ENCODE results near the gene SSX2IP. TPM values are rescaled to one million over a fixed set of nuclear protein-coding genes. Genes with fewer than 3 reads are reported as not detected.
"Not testable (repeated sequence)": the region's sequence is repeated elsewhere in the genome, so short reads cannot be mapped to it uniquely, and the experiment has no call there.

SSX2IP gene
- total RNA-seq, result 8.3 and 12.3 TPM in 2 replicates

DNA sequence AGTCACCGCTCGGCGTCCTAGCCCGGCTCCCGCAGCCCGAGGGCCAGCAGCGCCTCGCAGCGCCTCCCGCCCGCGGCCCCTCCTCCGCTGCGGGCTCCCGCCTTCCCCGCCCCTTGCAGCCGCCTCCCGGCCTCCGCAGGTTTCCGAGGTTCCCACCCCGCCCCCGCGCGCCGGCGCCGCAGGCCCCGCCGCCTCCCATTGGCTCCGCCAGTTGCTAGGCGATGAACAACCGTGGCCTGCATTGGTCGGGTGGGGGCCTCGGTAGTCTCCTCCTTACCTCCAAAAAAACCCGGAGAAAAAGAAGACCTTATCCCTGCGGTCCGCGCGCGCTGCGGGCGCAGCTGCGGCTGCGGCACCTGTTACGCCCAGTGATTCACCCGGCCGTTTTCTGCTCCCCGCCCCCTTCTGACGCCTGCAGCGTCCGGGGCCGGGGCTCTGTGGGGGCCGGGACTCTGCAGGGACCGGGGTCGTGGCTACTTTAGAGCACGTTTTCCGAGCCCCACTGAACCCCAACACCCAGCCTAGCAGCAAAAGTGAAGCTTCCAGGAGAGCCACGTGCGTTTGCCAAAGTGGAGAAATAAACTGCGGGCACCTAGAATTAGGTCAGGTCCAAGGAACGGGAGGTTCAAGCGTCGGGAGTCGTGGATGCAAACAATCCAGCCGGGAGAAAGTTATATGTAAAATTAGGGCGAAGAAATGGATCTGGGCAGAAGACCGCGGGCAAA, at the start of gene SSX2IP:
Gene SSX2IP (minus strand): TSS at position 65 of the 725 bp plus-strand sequence. CDS start 19,242 bp downstream, outside the sequence.
- DNase-seq (ENCODE audit: low read depth, low spot score), result peak; percentile 81

GRCh38 chr1:84738237-84738636, 48.0 kb upstream of the SSX2IP start:
- DNase-seq (ENCODE audit: low read depth, low spot score), result no peak

GRCh38 chr1:84737590-84737989, 47.3 kb upstream of the SSX2IP start:
- no peak for DNase-seq (ENCODE audit: low read depth, low spot score)

DNA sequence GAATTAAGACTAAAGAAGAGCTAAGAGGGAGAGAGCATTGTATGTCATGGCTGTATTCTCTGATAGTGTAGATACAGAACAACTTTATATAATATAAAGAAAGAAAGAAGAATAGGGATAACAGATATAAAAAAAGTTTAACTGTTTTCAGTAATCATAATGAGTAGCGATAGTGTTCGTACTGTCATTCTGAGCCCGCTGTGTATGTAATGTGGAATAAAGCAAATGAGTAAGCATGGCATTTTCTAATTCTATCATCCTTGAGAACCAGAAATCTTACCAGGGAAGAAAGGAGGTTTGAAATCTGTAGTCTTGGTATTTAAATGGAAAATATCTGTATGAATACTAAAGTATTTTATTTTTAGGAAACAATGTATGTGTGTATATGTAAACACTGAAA, 46.7 kb upstream of the SSX2IP start:
- DNase-seq (ENCODE audit: low read depth, low spot score), result no peak

DNA sequence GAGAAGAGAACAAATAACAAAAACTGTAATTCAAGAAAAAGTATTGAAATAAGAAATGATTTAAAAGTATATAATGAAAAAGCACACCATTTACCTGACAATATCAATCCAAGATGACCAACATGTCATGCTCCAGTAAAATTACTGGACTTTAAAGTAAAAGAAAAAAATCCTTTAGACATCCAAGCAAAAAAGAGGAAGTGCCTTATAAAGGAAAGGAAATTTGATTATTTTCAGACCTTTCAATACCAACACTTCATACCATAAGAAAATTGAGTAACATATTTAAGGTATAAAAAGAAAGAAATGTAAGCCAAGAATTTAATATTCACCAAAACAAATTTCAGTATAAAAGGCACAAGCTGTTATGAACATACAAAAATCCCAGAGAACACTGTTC, 46.2 kb upstream of the SSX2IP start:
- no peak for DNase-seq (ENCODE audit: low read depth, low spot score)

DNA sequence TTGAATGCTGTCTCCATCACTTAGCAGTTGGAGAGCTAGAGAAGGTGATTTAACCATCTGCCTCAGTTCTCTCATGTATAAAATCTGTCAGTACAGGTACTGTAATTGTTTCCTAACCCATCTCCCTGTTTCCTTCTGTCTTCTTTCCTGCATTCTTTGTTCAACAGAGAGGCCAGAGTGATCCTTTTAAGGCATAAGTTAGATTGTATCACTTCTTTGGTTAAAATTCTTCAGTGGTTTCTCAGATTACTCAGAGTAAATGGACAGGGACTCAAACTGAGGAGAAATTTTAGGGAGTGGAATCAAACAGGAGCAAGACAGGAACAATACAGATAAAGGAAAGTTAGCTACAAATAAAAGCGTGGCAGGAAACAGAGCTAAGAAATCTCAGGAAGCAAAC, 45.2 kb upstream of the SSX2IP start:
- DNase-seq (ENCODE audit: low read depth, low spot score), result no peak

- no peak for DNase-seq (ENCODE audit: low read depth, low spot score)
These were observed 42.3 kb upstream of the SSX2IP start for GRCh38 chr1:84732520-84732919.

- no peak for DNase-seq (ENCODE audit: low read depth, low spot score)
These were observed 41.3 kb upstream of the SSX2IP start for GRCh38 chr1:84731519-84731918.

- DNase-seq (ENCODE audit: low read depth, low spot score), result not testable (repeated sequence)
These were observed 37.5 kb upstream of the SSX2IP start for GRCh38 chr1:84727711-84728110.

DNA sequence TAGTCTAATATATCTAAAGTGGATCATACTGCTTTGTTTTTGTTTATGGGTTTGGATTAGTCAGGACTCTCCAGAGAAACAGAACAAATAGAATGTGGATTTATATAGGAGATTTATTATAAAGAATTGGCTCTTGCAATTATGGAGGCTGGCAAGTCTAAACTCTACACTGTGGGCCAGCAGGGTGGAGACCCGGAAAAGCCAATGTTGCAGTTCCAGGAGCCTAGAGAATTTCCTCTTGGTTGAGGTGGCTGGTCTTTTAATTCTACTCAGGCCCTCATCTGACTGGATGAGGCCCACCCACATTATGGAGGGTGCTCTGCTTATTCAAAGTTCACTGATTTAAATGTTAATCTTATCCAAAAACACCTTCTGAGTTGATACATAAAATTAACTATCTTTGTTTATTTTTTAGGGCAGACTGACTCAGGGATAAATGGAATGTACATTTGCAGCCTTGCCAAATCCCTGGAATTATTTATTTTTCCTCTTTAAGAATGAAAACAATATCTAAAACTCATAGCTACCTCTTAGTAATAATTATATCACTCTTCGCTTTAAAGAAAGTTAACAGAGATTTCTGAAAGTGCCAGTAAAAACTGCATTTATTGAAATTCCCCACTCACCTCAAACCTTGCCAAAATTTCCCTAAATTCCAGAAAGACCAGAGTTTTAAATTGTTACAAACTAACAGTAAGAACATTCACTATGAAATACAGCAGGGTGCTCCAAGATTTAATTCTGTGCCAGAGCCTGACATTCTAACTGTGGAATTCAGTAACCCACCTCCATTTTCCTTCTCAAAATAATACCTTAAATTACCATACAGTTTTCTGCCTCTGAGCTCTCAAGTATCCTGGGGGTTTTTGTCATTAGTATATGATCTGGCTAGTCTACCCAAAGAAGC, 36.6 kb upstream of the SSX2IP start:
- DNase-seq (ENCODE audit: low read depth, low spot score), result no peak

- DNase-seq (ENCODE audit: low read depth, low spot score), result no peak
These were observed 34.0 kb upstream of the SSX2IP start for GRCh38 chr1:84724128-84724860.

GRCh38 chr1:84722794-84723193, 32.5 kb upstream of the SSX2IP start:
- DNase-seq (ENCODE audit: low read depth, low spot score), result no peak

GRCh38 chr1:84721872-84722271, 31.6 kb upstream of the SSX2IP start:
- DNase-seq (ENCODE audit: low read depth, low spot score), result not testable (repeated sequence)

DNA sequence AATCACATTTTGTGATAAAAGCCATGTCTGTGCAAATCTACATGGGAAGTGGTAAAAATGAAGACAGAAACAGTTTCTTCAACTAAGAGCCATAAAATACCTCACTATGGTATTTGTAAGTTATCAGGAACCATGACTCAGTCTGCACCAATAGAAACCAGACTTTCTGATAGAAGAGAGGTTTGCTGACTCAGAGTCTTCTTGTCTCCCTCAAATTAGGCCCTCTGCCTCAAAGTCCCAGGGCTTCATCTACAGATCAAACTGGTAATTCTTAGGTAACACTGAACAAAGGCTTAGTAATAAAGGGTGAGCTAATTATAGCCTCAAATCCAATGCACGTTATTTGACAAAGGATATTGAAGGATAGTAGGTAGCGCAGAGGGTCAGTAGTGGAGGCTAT, 30.9 kb upstream of the SSX2IP start:
- no peak for DNase-seq (ENCODE audit: low read depth, low spot score)

DNA sequence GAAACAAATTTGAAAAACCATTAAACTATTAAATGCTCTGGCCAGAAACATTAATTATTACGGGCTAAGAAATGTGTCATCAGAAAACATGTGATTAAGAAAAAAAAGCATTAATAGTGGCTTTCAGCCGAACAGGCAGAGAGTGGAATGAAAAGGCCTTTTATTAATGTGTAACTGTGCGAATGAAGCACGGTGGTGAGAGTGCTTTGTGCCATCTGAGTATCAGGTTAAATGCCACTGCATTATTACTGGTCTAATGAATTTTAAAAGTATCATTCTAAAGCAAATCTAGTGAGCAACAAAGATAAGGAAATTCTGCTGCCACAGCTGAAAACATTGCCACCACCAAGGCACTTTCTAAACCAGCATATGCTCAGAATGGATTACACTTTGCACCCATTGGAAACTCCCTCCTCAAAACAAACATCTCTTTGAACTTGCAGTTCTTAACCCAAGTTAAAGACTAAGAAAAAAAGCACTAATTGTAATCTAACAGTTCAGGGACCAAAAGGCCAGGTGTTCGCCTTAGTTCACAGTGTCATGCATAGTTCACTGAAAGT, 30.0 kb upstream of the SSX2IP start:
- DNase-seq (ENCODE audit: low read depth, low spot score), result no peak

- DNase-seq (ENCODE audit: low read depth, low spot score), result no peak
These were observed 29.4 kb upstream of the SSX2IP start for GRCh38 chr1:84719543-84720217.

DNA sequence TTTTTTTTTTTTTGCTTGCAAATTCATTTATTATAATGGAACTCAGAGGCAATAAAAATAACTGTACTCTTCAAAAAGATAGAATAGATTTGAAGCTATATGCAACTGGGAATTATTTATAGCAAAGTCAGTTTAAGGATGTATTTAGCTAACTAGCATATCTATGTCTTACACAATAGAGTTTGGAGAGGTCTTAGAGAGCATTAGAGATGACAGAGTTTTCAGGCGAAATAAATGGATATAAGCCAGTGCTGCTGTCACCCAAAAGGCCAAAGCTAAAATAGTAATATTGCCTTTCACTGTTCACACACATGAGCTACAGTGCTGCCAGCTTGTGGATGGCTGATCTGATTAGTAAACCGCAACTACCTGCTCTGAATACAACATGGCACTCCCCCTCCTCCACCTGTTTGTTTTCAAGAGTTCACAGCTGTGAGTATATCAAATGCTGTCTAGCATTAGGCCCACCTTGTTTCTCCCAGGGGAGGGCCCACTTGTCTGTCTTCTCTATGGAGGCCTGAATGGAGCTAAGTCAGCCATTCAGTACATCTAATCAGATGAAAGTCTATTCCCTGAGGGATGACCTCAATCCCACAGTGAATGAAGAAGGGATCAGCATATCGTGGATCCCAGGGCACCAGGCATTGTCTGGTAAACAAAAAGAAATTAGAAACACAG, 25.2 kb upstream of the SSX2IP start:
- no peak for DNase-seq (ENCODE audit: low read depth, low spot score)

DNA sequence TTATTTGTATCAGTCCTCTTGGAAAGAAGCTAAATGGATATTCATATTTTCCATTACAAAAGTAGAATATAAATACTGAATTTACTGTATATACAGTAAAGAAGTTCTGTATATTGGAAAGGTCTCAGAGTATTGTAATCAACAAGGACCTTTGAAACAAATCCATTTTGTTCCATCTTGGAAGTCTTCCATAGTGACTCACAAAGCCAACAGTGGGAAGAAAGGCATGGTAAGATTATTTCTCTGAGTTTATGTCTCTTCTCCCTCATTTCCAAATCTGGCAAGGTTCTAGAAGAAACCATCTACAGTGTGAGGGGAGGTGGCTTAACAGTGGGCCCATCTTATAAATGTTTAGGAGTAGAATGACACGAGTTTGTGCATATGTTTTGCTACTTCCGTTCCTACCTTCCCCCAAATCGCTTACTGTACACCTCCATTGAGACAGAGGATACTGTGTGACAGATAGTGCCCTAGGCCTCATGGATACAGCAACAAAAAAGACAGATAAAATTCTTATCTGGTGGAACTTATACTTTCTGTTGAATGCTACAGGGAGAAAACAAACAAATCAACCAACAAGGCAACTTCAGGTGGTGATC, 22.1 kb upstream of the SSX2IP start:
- no peak for DNase-seq (ENCODE audit: low read depth, low spot score)

- DNase-seq (ENCODE audit: low read depth, low spot score), result no peak
These were observed 21.6 kb upstream of the SSX2IP start for GRCh38 chr1:84711869-84712268.

GRCh38 chr1:84711121-84711520, 20.9 kb upstream of the SSX2IP start:
- no peak for DNase-seq (ENCODE audit: low read depth, low spot score)
